Measurements from ENCODE around the gene PACRG.

The PACRG gene

DNA sequence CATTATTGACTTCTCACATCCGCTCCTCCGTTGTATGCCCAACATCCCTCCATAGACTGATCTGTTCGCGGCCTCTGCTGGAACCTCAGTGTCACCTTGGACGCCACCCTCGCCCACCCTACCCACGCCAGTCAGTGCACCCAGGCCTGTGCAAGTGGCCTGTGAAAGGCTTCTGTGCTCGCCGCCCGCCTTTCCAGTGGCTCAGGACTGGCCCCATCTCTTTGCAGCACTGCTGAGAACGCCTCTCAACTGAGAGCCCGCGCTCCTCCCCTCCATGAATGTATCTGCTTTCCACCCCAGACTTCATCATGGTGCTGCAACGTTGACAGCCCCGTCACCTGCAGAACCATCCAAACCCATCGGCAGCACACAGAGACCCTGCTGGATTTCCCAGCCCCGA, 459.4 kb downstream of the PACRG start:
- DNase-seq, result no peak

DNA sequence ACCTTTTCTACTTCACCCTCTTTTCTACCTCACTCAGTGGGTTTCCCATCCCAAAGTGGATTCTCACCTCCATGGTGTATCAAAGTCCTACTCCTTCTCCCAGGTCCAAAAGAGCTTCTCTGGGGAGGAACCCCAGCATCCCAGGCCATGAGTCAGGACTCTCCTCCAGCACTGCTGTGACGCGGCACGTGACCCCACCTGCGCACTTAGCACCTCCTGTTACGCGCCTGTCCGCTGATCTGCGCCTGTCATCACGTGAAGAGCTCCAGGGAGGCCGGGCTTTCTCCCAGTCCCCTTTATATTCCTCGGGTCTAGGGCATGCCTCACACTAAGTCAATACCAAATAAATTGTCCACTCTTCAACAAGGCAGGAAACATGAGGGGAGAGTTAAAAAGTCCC, 459.8 kb downstream of the PACRG start:
- no peak for DNase-seq

DNA sequence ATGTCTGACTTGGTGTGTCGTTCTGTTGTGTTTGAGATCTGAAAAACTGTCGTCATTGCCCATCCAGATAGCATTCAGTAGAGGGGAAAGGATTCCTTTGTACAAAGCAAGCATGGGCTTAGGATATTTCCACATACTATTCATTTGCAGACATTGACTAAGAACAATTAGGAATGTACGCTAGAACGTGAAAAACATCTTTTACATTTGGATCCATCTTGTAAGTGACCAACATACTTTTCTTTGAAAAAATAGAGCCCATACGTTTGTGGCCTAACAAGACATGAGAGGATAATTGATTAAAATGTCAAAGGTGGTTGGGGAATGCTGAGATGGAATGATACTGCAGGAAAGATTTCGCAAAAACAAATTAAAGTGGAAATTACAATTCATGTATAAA, 461.0 kb downstream of the PACRG start:
- no peak for DNase-seq

DNA sequence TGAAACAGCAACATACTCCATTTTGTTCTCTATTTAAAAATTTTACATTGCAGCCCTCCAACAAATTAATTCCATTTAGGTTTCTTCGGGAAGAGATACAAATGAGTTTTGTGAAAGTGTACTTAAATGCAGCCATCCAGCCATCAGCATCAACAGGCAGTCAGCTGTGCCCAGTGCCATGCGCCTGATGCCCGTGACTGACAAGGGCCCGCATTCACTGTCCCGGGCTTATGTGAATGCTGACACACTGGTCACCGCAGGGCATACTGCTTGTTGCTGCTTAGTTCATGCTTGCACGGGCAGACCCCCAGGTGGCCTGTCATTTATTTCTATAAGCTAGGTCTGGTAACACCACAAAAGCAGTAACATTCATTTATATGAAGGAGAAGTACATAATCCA, 461.8 kb downstream of the PACRG start:
- no peak for DNase-seq

- DNase-seq, result no peak
Measured at GRCh38 chr6:163190786-163191185, 463.0 kb downstream of the PACRG start.

DNA sequence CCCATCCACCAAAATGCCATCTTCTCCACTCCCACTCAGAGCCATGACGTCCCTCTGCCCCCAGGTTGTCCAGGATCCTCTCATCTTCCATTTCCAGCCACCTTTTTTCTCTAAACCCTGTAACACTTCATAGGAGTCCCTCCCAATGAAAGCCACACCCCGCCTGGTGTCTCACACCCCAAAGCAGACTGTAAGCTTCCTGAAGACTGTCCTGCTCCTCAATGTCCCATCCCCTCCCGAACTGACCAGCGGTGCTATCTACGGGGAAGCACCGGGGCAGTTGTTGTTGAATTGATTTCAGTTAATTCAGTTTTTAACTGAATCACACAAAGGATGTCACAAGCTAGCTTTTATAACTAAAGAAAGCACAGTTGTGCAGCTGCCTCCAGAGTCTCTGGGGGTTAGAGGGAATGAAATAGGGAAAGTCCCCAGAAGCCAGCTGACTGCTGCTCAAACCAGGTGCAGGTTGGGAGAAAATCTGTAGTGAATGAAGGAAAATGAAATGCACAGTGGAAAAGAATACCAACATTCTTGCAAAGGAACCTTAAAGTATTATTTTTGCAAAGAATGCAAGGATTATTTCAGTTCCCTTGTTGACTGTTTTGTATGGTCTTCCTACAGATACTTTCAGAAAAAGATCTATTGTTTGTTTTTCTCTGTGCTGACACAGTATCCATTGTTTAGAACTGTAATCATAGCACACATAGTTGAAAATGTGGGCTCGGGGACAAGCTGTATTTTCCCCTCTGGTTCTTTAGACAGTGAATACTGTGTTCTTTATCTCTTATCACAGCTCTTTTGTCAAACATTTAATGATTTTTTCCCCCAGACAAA, 464.1 kb downstream of the PACRG start:
- no peak for DNase-seq

DNA sequence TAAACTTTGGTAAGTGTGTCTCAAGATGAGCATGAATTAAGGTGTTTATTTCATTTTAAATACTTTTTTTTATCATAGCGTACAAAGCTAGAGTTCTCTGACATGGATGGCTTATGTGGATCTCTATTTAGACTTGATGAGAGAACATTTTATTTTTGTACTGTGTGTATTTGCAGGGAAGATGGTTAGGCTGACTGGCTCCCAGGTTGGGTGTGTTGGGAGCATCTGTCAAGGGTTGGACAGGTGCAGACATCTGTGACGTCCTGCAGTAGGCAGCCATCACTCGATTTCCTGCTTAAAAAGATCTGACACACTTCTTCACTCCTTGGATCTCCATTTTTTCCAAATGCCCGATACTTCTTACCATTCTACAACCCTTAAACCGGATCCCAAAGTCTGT, 464.8 kb downstream of the PACRG start:
- DNase-seq, result no peak

DNA sequence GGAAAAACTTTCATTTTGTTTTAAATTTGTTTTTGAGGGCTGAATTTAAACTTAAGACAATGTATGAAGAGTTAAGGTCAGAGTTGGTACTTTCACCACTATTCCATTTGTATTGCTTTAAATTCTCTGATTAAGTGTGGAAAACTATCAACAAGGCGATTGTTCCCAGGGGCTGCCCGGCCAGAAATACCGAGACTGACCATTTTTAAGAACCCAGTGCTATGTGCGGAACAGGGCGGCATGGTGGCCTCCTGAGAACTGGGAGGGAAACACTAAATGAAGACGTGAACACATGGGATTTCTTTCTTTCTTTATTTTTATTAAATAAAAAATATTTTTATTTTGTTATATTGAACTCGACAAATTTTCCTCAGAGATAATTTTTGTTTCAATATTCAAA, 465.6 kb downstream of the PACRG start:
- no peak for DNase-seq

DNA sequence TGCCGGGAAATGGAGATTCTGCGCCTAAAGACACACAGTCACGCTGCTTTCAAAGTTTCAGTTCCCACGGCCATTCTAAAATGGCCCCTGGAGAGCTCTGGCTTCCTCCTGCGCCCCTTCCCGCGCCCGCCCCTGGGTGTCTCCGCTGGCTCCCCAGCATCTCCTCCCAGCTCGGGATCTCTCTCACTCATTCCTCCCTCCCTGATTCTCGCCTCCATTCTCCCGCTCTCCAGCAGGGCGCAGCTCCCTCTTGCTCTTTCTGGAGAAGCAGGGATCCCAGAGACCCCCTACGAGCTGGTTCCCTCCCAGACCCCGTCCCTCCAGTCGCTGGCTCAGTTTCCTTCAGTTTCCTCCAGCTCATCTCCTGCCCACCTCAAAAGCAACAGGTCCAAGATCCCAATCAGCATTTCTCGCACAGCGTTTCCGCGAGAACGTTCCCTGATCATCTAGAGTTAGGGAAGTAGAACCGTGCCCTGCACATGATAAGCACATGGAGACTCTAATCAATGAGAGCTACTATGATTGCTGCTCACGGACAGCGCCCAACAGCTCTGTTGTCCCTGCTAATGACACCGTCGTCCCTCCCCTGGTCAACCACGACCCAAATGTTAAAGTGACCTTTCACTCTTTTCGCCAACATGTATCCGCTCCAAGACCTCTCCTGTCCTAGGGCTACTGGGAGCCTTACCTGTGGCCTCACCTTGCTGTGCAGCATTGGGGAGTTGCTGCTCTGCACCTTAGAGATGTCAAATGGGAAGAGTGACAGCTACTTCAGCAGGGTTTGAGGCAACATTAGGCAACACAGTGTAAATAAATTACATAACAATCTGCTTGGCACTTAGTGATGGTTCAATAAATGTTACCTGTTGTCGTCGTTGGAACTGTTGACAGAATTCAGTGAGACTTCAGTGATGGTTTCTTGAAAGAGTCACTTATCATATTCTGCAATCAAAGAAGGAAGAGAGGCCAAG, 468.2 kb downstream of the PACRG start:
- no peak for DNase-seq

DNA sequence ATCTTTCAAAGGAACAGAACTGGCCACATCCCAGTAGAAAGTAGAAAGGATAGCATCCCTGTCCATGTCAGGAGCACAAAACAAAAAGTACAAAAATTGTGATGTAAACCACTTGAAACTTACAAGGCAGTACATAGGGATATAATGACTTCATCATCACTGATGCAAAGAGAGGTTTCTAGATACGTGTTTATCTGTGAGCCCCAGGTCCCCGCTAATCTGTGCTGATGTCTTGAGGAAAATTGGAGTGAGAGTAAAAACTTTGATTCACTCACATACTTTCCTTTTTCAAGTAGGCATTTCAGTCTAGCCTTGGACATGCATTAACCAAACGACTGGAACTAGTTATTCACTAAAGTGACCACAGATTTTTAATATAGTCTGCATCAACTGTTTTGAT, 470.1 kb downstream of the PACRG start:
- no peak for DNase-seq

DNA sequence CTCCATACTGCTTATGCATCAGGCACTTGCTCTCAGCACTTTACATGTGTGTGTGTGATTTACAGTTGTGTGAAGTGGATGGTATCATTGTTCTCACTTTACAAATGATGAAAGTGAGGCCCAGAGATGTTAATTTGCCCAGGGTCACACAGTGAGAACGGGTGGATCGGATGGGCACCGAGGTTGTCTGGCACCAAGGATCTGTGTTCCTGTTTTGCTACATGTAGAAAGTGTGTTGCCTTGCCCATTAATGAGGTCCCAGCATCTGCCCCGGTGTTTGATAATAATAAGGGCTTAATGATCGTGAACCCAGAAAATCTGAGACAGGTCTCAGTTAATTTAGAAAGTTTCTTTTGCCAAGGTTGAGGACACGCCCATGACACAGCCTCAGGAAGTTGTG, 470.6 kb downstream of the PACRG start:
- DNase-seq, result no peak

- no peak for DNase-seq
Measured at GRCh38 chr6:163199371-163199770, 471.6 kb downstream of the PACRG start.

DNA sequence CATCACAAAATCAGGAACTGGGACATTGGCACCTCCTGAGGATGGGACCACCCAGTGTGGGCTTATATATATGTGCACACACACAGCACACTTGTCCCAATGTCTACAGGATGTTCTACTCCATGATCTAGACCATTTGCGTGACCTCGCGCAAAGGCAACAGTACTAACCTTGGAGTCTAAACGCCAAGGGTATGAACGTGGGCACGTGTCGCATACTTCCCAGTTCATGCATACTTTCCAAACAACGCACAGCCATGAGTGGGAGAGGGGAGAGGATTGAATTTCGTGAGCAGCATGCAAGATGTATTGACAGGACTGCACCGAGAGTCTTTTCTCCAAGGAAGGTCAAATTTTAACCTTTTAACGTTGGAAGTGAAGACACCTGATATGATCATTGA, 472.5 kb downstream of the PACRG start:
- DNase-seq, result no peak

DNA sequence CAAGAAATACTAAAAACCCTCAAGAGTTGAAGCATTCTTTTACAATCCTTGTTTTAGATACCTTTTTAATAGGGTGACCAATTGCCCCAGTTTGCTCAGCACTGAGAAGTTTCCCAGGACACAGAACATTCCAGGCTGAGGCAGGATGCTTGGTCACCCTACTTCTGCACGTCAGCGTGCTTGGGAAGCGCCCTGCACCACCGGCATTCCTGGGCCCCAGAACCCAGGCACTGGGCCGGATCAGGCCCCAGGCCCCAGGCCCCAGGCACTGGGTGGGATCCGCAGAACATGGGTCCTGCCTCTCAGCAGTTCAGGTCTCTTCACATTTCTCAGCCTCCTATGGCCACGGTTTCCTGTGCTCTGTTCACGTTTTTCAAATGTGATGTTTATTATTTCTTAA, 472.9 kb downstream of the PACRG start:
- no peak for DNase-seq

DNA sequence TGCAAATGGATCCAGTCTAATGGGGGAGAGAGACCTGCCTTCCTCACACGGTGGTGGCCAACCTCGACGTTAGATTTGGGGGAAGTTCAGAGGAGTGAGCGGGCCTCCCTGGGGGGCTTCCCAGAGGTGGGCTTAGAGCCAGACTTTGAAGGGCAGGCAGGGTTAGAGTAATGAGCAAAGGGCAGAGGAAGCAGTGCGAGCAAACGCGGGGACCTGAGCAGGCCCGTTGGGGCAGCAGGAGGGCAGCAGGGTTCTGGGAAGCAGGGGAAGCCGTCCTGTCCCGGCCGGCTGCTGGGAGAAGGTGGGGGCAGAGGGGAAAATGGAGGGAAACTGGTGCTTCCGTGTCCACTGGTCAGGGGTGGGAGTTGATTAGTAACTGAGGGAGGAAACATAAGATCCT, 474.1 kb downstream of the PACRG start:
- no peak for DNase-seq

DNA sequence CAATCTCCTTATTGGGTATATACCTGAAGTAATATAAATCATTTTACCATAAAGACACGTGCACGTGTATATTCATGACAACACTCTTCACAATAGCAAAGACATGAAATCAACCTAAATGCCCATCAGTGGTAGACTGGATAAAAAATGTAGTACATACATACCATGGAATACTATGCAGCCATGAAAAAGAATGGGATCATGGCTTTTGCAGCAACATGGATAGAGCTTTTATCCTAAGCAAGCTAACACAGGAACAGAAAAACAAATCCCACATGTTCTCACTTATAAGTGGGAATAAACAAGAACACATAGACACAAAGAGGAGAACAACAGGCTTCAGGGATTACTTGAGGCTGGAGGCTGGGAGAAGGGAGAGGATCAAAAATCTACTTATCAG, 478.4 kb downstream of the PACRG start:
- DNase-seq, result no peak

GRCh38 chr6:163207431-163208383, 479.9 kb downstream of the PACRG start:
- DNase-seq, result no peak

- no peak for DNase-seq
Measured at GRCh38 chr6:163209005-163209404, 481.2 kb downstream of the PACRG start.

- DNase-seq, result no peak
Measured at GRCh38 chr6:163212123-163212522, 484.3 kb downstream of the PACRG start.

DNA sequence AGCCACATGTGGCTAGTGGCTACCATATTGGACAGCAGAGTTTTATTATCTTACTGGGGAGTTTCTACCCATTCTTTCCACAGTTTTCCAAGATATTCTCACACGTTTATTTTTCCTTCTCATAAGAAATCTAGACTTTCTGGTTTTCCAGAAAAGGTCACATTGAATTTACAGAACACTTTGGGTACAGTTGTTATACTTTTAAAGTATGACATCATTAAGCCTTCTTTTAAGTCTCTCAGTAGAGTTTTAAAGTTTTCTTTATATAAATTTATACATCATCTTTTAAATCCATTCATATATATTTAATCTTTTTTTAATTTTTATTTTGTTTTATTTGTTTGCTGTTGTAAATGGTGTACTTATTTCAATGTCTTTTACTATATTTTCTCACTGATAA, 486.5 kb downstream of the PACRG start:
- DNase-seq, result no peak

GRCh38 chr6:163218361-163218894, 490.7 kb downstream of the PACRG start:
- no peak for DNase-seq

- DNase-seq, result no peak
Measured at GRCh38 chr6:163226181-163226835, 498.5 kb downstream of the PACRG start.

Data from left hindlimb (tissue), 1 donor.